ENCODE data around the gene RPL19.

The RPL19 gene

DNA sequence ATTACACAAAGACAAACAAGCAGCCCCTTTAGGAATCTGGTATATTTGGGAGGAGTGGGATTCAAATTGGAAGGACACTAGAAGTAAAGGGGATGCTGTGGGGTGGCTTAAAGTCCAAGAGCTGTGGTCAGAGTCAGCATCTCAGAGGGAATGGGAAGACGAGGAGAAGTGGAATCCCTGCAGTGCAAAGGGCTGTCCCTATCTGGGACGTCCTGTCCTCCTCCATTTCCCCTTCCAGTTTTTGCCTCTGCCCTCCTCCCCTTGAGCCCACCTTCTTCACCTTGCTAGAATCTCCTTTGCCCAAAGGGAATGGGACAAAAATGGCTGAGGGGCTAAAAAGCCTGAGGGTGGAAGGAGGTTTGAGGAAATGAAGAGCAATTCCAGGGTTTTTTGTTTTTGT lies 44.4 kb upstream of the RPL19 start:
- TF ChIP-seq, protein P1, sequence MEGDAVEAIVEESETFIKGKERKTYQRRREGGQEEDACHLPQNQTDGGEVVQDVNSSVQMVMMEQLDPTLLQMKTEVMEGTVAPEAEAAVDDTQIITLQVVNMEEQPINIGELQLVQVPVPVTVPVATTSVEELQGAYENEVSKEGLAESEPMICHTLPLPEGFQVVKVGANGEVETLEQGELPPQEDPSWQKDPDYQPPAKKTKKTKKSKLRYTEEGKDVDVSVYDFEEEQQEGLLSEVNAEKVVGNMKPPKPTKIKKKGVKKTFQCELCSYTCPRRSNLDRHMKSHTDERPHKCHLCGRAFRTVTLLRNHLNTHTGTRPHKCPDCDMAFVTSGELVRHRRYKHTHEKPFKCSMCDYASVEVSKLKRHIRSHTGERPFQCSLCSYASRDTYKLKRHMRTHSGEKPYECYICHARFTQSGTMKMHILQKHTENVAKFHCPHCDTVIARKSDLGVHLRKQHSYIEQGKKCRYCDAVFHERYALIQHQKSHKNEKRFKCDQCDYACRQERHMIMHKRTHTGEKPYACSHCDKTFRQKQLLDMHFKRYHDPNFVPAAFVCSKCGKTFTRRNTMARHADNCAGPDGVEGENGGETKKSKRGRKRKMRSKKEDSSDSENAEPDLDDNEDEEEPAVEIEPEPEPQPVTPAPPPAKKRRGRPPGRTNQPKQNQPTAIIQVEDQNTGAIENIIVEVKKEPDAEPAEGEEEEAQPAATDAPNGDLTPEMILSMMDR (IDR thresholded peaks at IDR 0.05; ENCODE audit: unreplicated experiment in 3 of 3): no peak
- H3K4me1 Mint-ChIP-seq: peaks cover 15% of the 10 kb centered on the region
- H3K36me3 Mint-ChIP-seq (ENCODE audit: low read depth): no peaks in the 10 kb centered on the region
- H3K4me3 Mint-ChIP-seq: peak overlapping the region in 2 of 3 experiments; percentile 20 to 27
- H3K27me3 Mint-ChIP-seq (ENCODE audit: low read depth): peaks cover 23% of the 10 kb centered on the region
- no peaks in the 10 kb centered on the region for H3K9me3 Mint-ChIP-seq
- H3K27ac Mint-ChIP-seq: no peak overlapping the region

DNA sequence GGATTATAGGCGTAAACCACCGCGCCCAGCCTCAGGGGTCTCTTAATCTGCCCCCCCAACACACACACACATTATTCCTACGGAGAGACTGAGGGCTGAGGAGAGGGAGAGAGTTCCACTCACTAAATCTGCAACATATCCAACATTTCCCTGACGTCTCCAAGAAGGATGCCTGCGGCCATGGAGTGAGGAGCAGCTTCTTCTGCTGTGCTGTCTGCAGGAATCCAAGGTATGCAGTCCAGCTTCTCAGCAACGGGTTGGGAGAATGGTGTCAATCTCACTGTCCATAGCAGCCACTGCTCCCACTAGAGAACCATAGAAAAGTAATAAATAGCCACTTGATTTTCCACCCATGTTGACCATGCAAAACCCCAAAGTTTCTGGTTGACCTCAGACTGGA lies 43.6 kb upstream of the RPL19 start:
- Mint-ChIP-seq H3K4me3 (peak overlapping the region; percentile 36 to 77 (median 67)), H3K36me3 (ENCODE audit: low read depth) (no peaks in the 10 kb centered on the region), H3K27ac (peak overlapping the region in 1 of 3 experiments; percentile 34), H3K4me1 (peaks cover 15% of the 10 kb centered on the region), H3K27me3 (ENCODE audit: low read depth) (peaks cover 19% of the 10 kb centered on the region), H3K9me3 (no peaks in the 10 kb centered on the region)
- TF ChIP-seq, protein P1 (IDR thresholded peaks at IDR 0.05; ENCODE audit: unreplicated experiment in 3 of 3): no peak

DNA sequence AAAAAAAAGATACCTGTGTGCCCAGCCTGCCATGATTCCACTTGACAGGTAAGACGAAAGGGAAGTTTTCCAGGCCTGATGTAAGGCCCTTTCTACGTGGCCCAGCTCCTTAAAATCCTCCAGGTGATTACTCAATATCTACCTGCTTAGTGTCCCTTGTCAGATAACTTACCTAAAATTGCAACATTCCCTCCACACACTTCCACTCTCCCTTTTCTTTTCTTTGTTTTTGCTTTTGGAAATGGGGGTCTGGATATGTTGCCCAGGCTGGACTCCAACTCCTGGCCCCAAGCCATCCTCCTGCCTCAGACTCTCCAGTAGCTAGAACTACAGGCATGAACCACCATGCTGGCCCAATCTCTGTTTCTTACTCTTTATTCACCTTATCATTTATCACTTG lies 41.5 kb upstream of the RPL19 start:
- Mint-ChIP-seq H3K27me3 (ENCODE audit: low read depth) (peaks cover 19% of the 10 kb centered on the region), H3K36me3 (ENCODE audit: low read depth) (no peaks in the 10 kb centered on the region), H3K4me3 (peak overlapping the region in 2 of 3 experiments; percentile 37 to 60), H3K4me1 (no peaks in the 10 kb centered on the region), H3K27ac (no peak overlapping the region), H3K9me3 (no peaks in the 10 kb centered on the region)
- TF ChIP-seq, protein P1 (IDR thresholded peaks at IDR 0.05; ENCODE audit: unreplicated experiment in 3 of 3): no peak

DNA sequence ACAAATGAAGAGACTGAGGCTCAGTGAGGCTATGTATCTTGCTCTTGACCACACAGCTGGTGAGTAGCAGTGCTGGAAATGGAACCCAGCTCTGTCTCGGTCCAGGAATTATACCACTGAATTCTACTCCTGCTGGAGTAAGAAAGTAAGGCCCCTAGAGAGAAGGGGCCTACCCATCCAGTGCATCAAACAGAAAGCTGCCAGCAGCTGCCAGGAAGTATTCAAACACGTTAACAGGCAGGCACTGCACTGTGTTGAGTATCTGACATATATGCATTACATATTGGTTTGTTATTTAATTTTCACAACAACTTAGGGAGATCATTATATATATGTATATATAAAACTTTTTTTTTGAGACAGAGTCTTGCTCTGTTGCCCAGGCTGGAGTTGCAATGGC lies 38.1 kb upstream of the RPL19 start:
- TF ChIP-seq, protein P1 (IDR thresholded peaks at IDR 0.05; ENCODE audit: unreplicated experiment in 3 of 3): no peak
- Mint-ChIP-seq H3K27me3 (ENCODE audit: low read depth) (peaks cover 38% of the 10 kb centered on the region), H3K4me3 (peak overlapping the region in 1 of 3 experiments; percentile 45), H3K27ac (no peak overlapping the region), H3K9me3 (no peaks in the 10 kb centered on the region), H3K36me3 (ENCODE audit: low read depth) (no peaks in the 10 kb centered on the region), H3K4me1 (peaks cover 13% of the 10 kb centered on the region)

DNA sequence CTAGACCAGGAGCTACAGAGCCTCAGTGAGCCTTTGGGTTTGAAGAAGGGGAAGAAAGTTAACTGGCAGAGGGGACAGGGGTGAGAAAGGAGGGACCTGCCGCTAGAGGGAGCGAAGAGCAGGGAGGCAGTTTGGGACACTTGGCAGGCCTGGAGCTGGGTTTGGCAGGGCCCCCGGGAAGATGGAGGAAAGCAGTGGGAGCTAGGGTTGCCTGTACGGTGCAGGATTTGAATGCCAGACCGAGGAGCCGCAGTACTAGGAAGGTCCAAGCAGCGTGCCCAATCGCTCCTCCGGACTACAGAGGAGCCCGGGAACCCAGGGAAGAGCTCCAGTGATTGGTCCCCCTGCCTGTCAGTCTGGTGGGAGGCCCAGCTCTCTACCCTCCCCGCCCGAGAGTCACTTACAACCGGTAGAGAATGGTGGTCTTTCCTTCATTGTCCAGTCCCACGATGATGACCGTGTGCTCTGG lies 35.4 kb upstream of the RPL19 start:
- Mint-ChIP-seq H3K4me3 (peak overlapping the region; percentile 84 to 88 (median 87)), H3K36me3 (ENCODE audit: low read depth) (no peaks in the 10 kb centered on the region), H3K4me1 (peaks cover 19% of the 10 kb centered on the region), H3K9me3 (no peaks in the 10 kb centered on the region), H3K27me3 (ENCODE audit: low read depth) (peaks cover 46% of the 10 kb centered on the region), H3K27ac (peak overlapping the region in 2 of 3 experiments; percentile 2 to 9)
- TF ChIP-seq, protein P1 (IDR thresholded peaks at IDR 0.05; ENCODE audit: unreplicated experiment in 3 of 3): peak; percentile 55 to 74 (median 67)

DNA sequence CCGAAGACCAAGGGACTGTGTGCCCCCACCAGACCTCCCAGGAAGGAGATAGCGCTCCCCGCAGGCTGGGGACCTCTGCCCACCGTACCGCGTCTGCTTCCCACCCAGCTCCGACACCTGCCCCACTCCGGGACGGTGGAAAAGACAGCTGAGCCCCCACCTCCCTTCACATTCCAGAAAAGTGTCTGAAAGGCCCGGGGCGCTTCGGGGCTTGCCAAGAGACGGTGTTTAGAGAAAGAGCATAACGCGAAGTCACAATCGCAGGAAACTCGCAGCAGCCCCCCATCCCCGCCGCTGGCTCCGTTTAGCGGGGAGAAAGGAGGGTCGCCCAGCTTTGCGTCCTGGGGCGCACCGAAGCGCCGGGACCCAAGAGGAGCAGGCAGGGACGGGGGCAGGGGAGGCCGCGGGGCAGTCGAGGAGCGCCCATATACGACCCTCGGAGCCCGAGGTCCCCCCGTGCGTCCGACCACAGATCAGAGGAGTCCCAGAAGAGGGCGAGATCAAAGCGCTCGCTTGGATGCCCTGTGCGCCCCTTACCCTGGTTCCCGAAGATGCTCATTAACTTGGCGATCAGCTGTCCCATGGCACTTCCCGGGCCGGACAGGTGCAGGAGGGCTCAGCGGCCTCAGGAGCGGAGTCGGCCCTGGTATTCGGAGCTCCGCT lies 34.8 kb upstream of the RPL19 start:
- H3K9me3 Mint-ChIP-seq: no peaks in the 10 kb centered on the region
- H3K36me3 Mint-ChIP-seq (ENCODE audit: low read depth): no peaks in the 10 kb centered on the region
- H3K27me3 Mint-ChIP-seq (ENCODE audit: low read depth): peaks cover 46% of the 10 kb centered on the region
- H3K4me1 Mint-ChIP-seq: peaks cover 19% of the 10 kb centered on the region
- H3K27ac Mint-ChIP-seq: peak overlapping the region in 2 of 3 experiments; percentile 2 to 9
- peak overlapping the region; percentile 84 to 88 (median 87) for H3K4me3 Mint-ChIP-seq
- TF ChIP-seq, protein P1 (IDR thresholded peaks at IDR 0.05; ENCODE audit: unreplicated experiment in 3 of 3): no peak
